Head of caudate nucleus (tissue), 42 donors: ENCODE measurements around the gene LSM8.
"Not testable (repeated sequence)": the region's sequence is repeated elsewhere in the genome, so short reads cannot be mapped to it uniquely, and the experiment has no call there.

Source experiments
- DNase-seq, 42 donors: peaks; one replicate each; pipeline versions ENCODE4 v3.0.0 to v3.0.0-alpha.2; 2020 to 2021; ENCODE audit warnings: mixed read lengths in 7 of 42
- intact Hi-C: fragments of 100-400 bp; cut with DNase I; formaldehyde crosslinking; loops from one replicate; pipeline ENCODE4 v1.15.0; 2022

Gene LSM8

GRCh38 chr7:118194571-118194970 is 10.6 kb downstream of the LSM8 start:
- intact Hi-C loops: no loop called here
- no peak for DNase-seq

- peak in 31 of 42 donors; percentile 18 to 85 (median 57) for DNase-seq
- intact Hi-C loops: no loop called here
These were observed 12.0 kb downstream of the LSM8 start for GRCh38 chr7:118195837-118196474.

- no peak for DNase-seq
- intact Hi-C loops: no loop called here
These were observed 18.1 kb downstream of the LSM8 start for GRCh38 chr7:118202061-118202460.

GRCh38 chr7:118214051-118214832 is 30.3 kb downstream of the LSM8 start:
- intact Hi-C loops: no loop called here
- peak; percentile 56 to 91 (median 82) for DNase-seq

GRCh38 chr7:118214833-118215182 is 30.8 kb downstream of the LSM8 start:
- no peak for DNase-seq
- intact Hi-C loops: no loop called here

- intact Hi-C loops: no loop called here
These were observed 33.3 kb downstream of the LSM8 start for GRCh38 chr7:118217210-118217619.

GRCh38 chr7:118218413-118219156 is 34.6 kb downstream of the LSM8 start:
- intact Hi-C loops: no loop called here

More at GRCh38 chr7:118217210-118217619, 33.3 kb downstream of the LSM8 start:
- no peak for DNase-seq

GRCh38 chr7:118219157-118219512 is 35.2 kb downstream of the LSM8 start:
- DNase-seq: no peak
- intact Hi-C loops: no loop called here

More at GRCh38 chr7:118218413-118219156, 34.6 kb downstream of the LSM8 start:
- no peak for DNase-seq

- DNase-seq: no peak
- intact Hi-C loops: no loop called here
These were observed 36.6 kb downstream of the LSM8 start for GRCh38 chr7:118220583-118220982.

- intact Hi-C loops: no loop called here
- DNase-seq: no peak
These were observed 38.6 kb downstream of the LSM8 start for GRCh38 chr7:118222591-118222990.

- DNase-seq: no peak
- intact Hi-C loops: no loop called here
These were observed 40.6 kb downstream of the LSM8 start, which contains the start of gene ANKRD7 for GRCh38 chr7:118224521-118224920. ANKRD7 (plus strand) TSS chr7:118224704; CDS start chr7:118224831, 127 bp downstream.

- no peak for DNase-seq
These were observed 48.9 kb downstream of the LSM8 start for GRCh38 chr7:118232837-118233236.

GRCh38 chr7:118233799-118234198 is 49.8 kb downstream of the LSM8 start:
- intact Hi-C loops: no loop called here
- DNase-seq: no peak

More at GRCh38 chr7:118232837-118233236, 48.9 kb downstream of the LSM8 start:
- intact Hi-C loops: no loop called here

- no peak for DNase-seq
- intact Hi-C loops: no loop called here
These were observed 55.0 kb downstream of the LSM8 start for GRCh38 chr7:118239014-118239413.

GRCh38 chr7:118240320-118240719 is 56.4 kb downstream of the LSM8 start:
- DNase-seq, intact Hi-C loops: not testable (repeated sequence)
